Measurements from ENCODE around the gene LRCOL1. TPM values are rescaled to one million over a fixed set of nuclear protein-coding genes. Genes with fewer than 3 reads are reported as not detected.

Gene LRCOL1
- total and polyA plus RNA-seq, 2 of the 13 experiments (the other 11 are each of a cell fraction or from before 2014, with no cell fraction given), result not detected

GRCh38 chr12:132572106-132572505, 38.3 kb downstream of the LRCOL1 start:
- H2AFZ ChIP-seq (ENCODE audit: low read length), result no peak overlapping the region
- TF ChIP-seq ZFP90 (CRISPR knock-in tag; IDR thresholded peaks at IDR 0.05; ENCODE audit: borderline replicate concordance) (no peak), ZNF737 (CRISPR knock-in tag; IDR thresholded peaks at IDR 0.05; ENCODE audit: borderline replicate concordance) (no peak), ZNF263 (CRISPR knock-in tag; IDR thresholded peaks at IDR 0.05) (no peak), AGO2 (optimal IDR thresholded peaks at IDR 0.05; ENCODE audit: low read depth, low read length) (peak; percentile 77), DMTF1 (CRISPR knock-in tag; IDR thresholded peaks at IDR 0.05) (no peak), USF2 (IDR thresholded peaks at IDR 0.05; ENCODE audit: low read depth, low read length) (no peak), USF2 (CRISPR knock-in tag; IDR thresholded peaks at IDR 0.05; ENCODE audit: borderline replicate concordance) (no peak), ATF5 (CRISPR knock-in tag; IDR thresholded peaks at IDR 0.05; ENCODE audit: low read depth) (no peak), ZNF75D (CRISPR knock-in tag; IDR thresholded peaks at IDR 0.05; ENCODE audit: borderline replicate concordance) (no peak), MIXL1 (CRISPR knock-in tag; IDR thresholded peaks at IDR 0.05) (no peak), MLLT10 (CRISPR knock-in tag; IDR thresholded peaks at IDR 0.05) (no peak), CHD4 (IDR thresholded peaks at IDR 0.05; ENCODE audit: borderline replicate concordance, low read length) (no peak), RBM22 (optimal IDR thresholded peaks at IDR 0.05; ENCODE audit: low read length) (peak; percentile 17)
- H3K79me2 ChIP-seq (ENCODE audit: insufficient read depth, low read length), result no peaks in the 10 kb centered on the region
- H3K4me2 ChIP-seq (ENCODE audit: low read depth, low read length), result no peak overlapping the region
- DNase-seq (ENCODE audit: low spot score), result no peak
- no peak overlapping the region for H3K9ac ChIP-seq (ENCODE audit: insufficient read depth, low read depth, low read length)
- peaks cover 4 to 6% of the 10 kb centered on the region in 2 experiments; a peak in 3 of 5 replicates for H3K36me3 ChIP-seq (replicated peaks in 1 of 2; ENCODE audit: control insufficient read depth in 1 of 2, insufficient read depth in 2 of 2, low read length in 2 of 2)
- peaks cover 4% of the 10 kb centered on the region; the same call in 1 of the 2 replicates for H4K20me1 ChIP-seq (ENCODE audit: insufficient read depth, low read length)
- FAIRE-seq, result no peak
- POLR2A ChIA-PET, result no interaction called here
- in situ Hi-C loops (cut with HindIII; ENCODE audit: extremely low pct_ligation_motif_present, low pct_unique_long_range_greater_than_20kb), result no loop called here
- CTCF ChIA-PET (ENCODE audit: low intra/inter-chr PET ratio, low total read pairs), result no interaction called here
- BruUV-seq (replicated peaks), result no TSS peak
- H3K27ac ChIP-seq (ENCODE audit: extremely low read length, insufficient read depth, low read length), result no peak overlapping the region
- H3K27me3 ChIP-seq (ENCODE audit: control insufficient read depth in 1 of 2, insufficient read depth in 2 of 2, low read length in 2 of 2), result no peaks in the 10 kb centered on the region
- intact Hi-C loops (cut with micrococcal nuclease; ENCODE audit: unreplicated experiment), result no loop called here
- no peaks in the 10 kb centered on the region for H3K9me3 ChIP-seq (ENCODE audit: low read length)
- H3K4me1 ChIP-seq (ENCODE audit: insufficient read depth, low read length), result no peaks in the 10 kb centered on the region
- H3K4me3 ChIP-seq (replicated peaks in 1 of 3; ENCODE audit: insufficient read depth in 1 of 3, low read depth in 2 of 3, low read length in 3 of 3), result no peak overlapping the region
- no peak for ATAC-seq
- 97% methylated on average over 13 of the region's 26 CpGs for WGBS (ENCODE audit: low lambda C conversion rate)

Data from HepG2 (cell line).